8988T (cell line): ENCODE measurements around the gene POLA1.

Source experiments
- DNase-seq: peaks from one replicate; pipeline ENCODE4 v3.0.0; 2011

Gene POLA1

GRCh38 chrX:24982306-24982965 is 288.7 kb downstream of the POLA1 start:
- DNase-seq = no peak

DNA sequence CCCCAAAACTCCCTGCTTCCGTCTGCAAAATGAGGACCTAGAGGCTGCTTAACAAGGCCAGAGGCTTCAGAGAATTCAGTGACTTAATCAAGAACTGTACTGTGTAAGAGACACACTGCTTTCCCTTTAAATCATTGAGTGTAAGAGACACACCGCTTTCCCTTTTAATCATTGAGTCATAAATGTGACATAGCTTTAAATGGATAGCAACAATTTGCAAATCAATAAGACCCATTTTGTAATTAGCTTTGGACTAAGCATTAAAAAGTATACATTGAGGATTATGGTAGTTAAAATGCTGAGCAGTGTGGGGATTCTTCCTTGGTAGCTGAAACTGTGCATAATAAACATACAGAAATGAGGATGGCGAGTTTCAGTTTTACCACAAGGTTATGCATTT is 290.2 kb downstream of the POLA1 start:
- DNase-seq = no peak

DNA sequence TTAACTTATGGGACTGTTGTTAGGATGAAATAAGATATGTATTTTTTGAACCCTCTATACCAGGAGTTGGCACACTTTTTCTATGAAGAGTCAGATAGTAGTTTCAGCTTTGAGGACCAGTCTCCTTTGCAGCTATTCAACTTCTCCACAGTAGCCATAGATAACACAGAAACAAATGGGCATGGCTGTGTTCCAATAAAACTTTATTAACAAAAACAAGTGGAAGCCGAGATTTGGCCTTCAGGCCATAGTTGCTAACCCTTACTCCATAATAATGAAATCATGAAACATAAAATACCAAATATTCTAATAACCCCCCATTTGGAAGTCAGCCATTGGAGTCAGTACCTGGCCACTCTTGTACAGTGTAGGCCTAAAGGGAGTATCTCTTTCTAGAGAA is 291.4 kb downstream of the POLA1 start:
- DNase-seq = no peak

GRCh38 chrX:24987731-24988130 is 294.0 kb downstream of the POLA1 start:
- DNase-seq = no peak

GRCh38 chrX:24988314-24988713 is 294.6 kb downstream of the POLA1 start:
- no peak for DNase-seq

DNA sequence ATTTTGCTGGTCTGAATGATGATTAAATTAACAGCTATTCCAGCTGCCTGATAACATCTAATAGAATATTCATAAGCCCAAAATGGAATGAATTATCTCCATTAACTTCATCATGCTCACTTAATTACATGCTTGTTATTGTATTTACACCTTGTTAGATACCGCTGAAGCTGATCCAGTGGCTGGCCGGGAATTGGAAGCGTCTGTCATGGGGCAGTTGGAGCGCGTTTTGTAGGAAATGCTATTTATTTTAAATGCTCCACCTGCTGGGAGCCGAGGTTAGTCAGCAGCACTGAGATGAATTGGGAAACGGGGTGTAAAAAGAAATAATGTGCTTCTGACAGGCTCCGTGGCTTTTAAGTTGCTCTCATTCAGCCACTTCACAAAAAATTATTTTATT is 296.8 kb downstream of the POLA1 start:
- DNase-seq = no peak

DNA sequence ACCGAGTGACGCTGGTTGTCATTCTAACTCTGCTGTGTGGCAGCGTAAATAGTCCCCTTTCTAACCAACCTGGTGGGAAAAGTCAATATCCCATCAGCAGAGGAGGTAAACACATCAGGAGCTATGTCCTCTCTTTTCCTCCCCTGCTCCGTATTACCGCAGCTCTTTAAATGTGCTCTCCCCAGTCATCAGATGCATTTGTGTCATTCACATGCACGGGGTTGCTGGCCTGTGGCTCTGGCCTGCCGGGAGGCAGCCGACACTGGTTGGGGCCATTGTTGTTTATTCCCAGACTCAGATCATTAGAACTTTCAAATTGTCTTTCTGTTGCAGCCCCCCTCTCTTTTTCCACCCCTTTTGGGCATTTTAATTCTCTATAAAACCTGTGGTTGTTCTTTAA is 300.2 kb downstream of the POLA1 start:
- DNase-seq = no peak

DNA sequence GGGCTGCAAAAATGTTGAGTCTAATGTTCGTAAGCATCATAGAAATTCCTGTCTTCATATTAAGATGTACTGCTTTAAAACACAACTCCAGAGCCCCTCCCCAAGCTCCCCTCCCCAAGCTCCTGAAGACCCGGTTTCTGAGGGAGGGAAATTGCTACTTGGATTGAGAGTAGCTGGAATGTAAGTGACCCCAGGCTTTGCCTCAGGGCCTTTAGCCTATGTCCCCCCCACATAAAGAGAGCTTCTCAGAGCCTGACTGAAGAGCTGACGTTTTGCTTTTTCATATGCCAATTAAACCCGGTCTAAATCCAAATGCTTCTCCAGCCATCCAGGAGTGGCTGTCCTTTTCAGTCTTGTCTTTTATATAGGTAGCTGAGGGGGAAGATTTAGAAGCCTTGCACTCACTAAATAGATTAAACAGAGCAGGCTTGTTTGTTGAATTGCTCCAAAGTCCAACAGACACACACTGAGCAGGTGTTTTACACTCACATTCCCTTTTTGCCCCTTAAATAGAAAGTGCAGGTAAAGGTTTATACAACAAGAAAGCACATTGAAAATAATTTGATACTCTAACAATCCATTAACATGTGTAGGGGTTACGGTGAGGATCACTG is 302.5 kb downstream of the POLA1 start:
- no peak for DNase-seq

GRCh38 chrX:24999511-24999910 is 305.8 kb downstream of the POLA1 start:
- no peak for DNase-seq

GRCh38 chrX:25001808-25002660 is 308.3 kb downstream of the POLA1 start:
- no peak for DNase-seq

DNA sequence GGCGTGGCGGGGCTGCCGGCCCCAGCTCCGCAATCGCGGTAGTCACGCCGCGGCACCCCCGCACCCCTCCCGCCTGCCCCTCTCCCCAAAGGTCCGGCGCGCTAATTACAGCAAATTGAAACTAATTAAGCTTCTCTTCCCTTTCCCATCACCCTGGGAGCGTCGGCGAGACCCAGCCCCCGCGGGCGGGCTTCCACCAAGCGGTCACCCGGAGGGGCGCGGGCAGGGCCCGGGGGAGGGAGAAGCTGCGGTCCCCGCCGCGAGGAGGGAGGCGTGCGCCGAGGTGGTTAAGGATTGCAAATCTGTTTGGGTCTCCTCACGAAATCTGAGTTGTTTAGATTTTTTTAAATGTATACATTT is 308.9 kb downstream of the POLA1 start:
- DNase-seq = no peak

DNA sequence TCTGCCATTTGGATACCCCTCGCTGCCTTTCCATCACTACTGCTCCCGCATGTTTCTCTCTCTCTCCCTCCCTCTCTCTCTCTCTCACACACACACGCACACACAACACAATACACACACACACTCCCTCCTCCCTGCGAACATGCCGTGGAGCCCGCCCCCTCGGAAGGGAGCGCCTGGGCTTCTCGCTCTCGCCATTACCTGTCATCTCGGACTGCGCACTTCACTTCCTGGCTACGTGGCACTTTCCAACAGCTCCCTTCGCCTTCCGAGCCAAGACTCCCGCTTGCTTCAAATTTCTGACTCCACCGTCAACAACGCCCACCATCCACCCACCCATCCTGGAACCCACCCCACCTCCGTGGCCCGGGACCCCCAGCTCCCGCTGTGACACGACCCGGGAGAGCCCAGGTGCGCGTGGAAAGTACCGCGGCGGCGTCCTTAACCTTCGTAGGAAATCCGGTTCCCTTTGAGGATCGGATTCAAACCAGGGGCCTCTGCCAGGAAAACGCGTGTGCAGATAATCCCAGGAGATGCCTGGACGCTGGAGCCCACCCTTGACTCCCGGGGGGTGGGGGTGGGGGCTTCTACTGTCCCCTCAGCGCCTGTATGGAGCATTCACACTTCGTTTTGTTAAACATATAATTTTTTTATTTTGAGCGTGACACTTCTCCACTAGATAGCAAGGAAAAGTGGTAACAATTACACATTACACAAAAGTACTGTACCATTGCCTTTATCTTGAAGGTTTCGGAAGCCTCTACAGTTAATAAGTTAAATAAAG is 309.5 kb downstream of the POLA1 start:
- DNase-seq = no peak

GRCh38 chrX:25004040-25004439 is 310.3 kb downstream of the POLA1 start:
- no peak for DNase-seq

- no peak for DNase-seq
Measured at GRCh38 chrX:25004485-25005032, 310.8 kb downstream of the POLA1 start.

DNA sequence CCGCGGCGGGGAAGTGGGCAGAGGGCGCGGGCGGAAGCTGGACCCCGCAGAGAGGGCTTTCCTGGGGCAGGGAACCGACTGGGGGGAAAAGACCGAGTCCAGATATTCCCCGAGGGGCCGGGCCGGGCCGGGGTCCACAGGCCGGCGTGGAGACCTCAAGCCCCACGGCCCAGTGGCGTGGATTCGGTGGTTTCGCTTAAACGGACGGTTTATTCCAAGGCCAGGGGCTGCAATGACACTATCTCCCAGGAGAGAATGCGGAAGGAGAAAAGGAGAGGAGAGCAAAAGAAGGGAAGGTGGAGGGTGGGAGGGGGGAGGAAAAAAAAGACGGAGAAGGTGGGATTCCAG is 311.3 kb downstream of the POLA1 start:
- DNase-seq = peak; percentile 37

- DNase-seq = no peak
Measured at GRCh38 chrX:25005382-25006185, 311.9 kb downstream of the POLA1 start.

DNA sequence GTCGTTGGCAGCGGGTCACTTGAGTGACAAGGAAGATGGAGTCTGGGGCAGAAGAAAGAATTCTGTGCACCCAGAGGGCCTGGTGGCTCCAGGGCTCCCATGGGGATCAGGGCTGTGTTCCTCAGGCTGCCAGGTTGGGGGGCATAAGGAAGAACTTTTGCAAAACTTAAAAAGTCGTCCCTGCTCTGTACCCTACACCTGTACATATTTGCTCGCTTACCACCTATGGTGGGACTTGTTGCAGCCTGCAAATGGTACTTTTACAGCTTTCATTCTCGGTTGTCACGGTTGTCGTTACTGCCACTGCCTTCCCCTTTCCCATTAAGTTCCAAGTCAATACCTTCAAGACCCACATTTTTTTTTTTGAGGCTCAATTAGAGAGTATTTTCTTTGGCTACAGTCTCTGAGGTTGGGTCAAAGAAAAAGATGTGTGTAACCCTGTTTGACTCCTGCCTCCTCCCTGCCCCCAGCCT is 312.9 kb downstream of the POLA1 start:
- peak; percentile 51 for DNase-seq

DNA sequence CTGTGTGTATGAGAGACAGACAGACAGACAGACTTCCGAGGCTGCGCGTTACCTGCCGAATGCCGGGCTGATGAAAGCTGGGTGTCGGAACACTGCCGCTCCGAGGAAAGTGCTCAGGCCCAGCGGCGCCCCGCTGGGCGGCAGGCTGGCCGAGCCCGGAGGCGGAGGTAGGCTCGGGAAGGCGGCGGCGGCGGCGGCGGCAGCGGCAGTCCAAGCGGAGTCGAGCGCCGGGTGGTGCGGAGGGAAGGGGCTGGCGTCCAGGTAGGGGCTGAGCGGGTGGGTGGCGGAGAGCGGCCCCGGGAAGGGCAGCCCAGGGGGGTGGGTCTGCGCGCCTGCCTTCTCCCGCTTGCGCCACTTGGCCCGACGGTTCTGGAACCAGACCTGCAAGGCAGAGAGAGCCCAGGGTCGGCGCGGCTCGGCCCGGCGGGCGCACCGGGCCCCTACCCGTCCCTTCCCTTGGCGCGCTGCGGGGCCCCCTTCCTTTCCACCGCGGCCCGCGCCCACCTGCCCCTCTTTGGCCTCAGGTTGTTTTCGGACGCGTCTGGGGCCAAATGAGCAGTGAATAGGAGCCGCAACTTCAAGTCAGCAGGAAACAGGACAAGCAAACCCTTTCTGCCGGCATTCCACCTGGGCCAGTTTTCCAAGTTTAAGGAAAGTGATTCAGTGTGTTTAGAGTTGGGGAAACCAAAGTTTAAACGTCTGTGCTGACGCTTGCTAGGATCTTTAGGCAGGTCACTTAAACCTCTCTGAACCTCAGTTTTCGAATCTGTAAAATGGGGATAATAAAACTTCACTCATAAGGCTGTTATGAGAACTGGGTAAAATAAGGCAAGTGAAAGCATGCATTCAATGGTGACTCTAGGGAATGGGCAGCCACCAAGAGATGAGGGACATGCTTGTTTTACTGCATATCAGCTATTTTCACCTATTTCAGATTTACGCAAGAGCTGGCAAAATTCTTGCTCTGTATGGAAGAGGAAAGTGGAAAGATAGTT is 313.6 kb downstream of the POLA1 start:
- peak; percentile 63 for DNase-seq

GRCh38 chrX:25009407-25009806 is 315.7 kb downstream of the POLA1 start:
- DNase-seq = no peak

GRCh38 chrX:25010784-25011588 is 317.3 kb downstream of the POLA1 start:
- DNase-seq = no peak
